Astrocyte (in vitro differentiated cells and primary cell): Measurements from ENCODE around the gene ACOD1. TPM values are rescaled to one million over a fixed set of nuclear protein-coding genes. Genes with fewer than 3 reads are reported as not detected.

Experiments
- DNase-seq: peaks from one replicate; pipeline ENCODE4 v3.0.0-alpha.2; 2010; ENCODE audit warnings: low read depth
- FAIRE-seq: peaks from 2 replicates; lab custom pipeline; 2011; peaks lifted over from hg19 to GRCh38; lab: Jason Lieb, UNC
- H2AFZ ChIP-seq: 2 replicates; pipeline ENCODE4 v1.6.0; 2012; ENCODE audit warnings: low read depth, low read length, inconsistent platforms
- H3K27ac ChIP-seq: 2 replicates; pipeline ENCODE4 v1.5.1; 2011; ENCODE audit warnings: low read depth, low read length, inconsistent platforms
- H3K27me3 ChIP-seq: 2 replicates; pipeline ENCODE4 v1.6.0; 2011; ENCODE audit warnings: low read length, inconsistent platforms; ENCODE audit not compliant: insufficient read depth
- H3K36me3 ChIP-seq: 2 replicates; pipeline ENCODE4 v1.5.1; 2011; ENCODE audit warnings: low read length, inconsistent platforms; ENCODE audit not compliant: insufficient read depth
- H3K4me1 ChIP-seq: 2 replicates; pipeline ENCODE4 v1.5.1; 2011; ENCODE audit warnings: low read length, inconsistent platforms; ENCODE audit not compliant: insufficient read depth
- H3K4me2 ChIP-seq: 2 replicates; pipeline ENCODE4 v1.6.0; 2012; ENCODE audit warnings: low read length, inconsistent platforms
- H3K4me3 ChIP-seq: 2 replicates; pipeline ENCODE4 v1.5.1; 2011; ENCODE audit warnings: low read depth, mild to moderate bottlenecking, low read length, inconsistent platforms; ENCODE audit not compliant: insufficient read depth
- H3K79me2 ChIP-seq: 2 replicates; pipeline ENCODE4 v1.6.0; 2012; ENCODE audit warnings: mild to moderate bottlenecking, low read length, inconsistent platforms; ENCODE audit not compliant: insufficient read depth
- H3K9ac ChIP-seq: 2 replicates; pipeline ENCODE4 v1.6.0; 2012; ENCODE audit warnings: mild to moderate bottlenecking, low read length, inconsistent platforms
- H3K9me3 ChIP-seq: 2 replicates; pipeline ENCODE4 v1.5.1; 2012; ENCODE audit warnings: low read depth, mild to moderate bottlenecking, low read length, inconsistent platforms; ENCODE audit not compliant: insufficient read depth
- H4K20me1 ChIP-seq: 2 replicates; pipeline ENCODE4 v1.6.0; 2012; ENCODE audit warnings: low read length, inconsistent platforms; ENCODE audit not compliant: insufficient read depth
- H3K27ac Mint-ChIP-seq: one replicate; pipeline ENCODE4 v1.8.0; 2021; ENCODE audit warnings: mild to moderate bottlenecking, mixed read lengths; ENCODE audit not compliant: unreplicated experiment
- H3K27me3 Mint-ChIP-seq: one replicate; pipeline ENCODE4 v1.8.0; 2021; ENCODE audit warnings: low read depth, mixed read lengths; ENCODE audit not compliant: unreplicated experiment
- H3K36me3 Mint-ChIP-seq: one replicate; pipeline ENCODE4 v1.8.0; 2021; ENCODE audit warnings: low read depth, mixed read lengths; ENCODE audit not compliant: unreplicated experiment
- H3K4me1 Mint-ChIP-seq: one replicate; pipeline ENCODE4 v1.8.0; 2021; ENCODE audit warnings: low read depth, mixed read lengths; ENCODE audit not compliant: unreplicated experiment
- H3K4me3 Mint-ChIP-seq: one replicate; pipeline ENCODE4 v1.8.0; 2021; ENCODE audit warnings: mild to moderate bottlenecking, moderate library complexity, mixed read lengths; ENCODE audit not compliant: unreplicated experiment
- H3K9me3 Mint-ChIP-seq: one replicate; pipeline ENCODE4 v1.8.0; 2021; ENCODE audit warnings: mild to moderate bottlenecking, mixed read lengths; ENCODE audit not compliant: unreplicated experiment
- CTCF ChIP-seq: IDR thresholded peaks from 2 replicates; pipeline ENCODE4 v1.5.1; 2011; ENCODE audit warnings: low read depth, mild to moderate bottlenecking, inconsistent platforms, low read length, moderate library complexity; ENCODE audit not compliant: insufficient read depth
- EZH2 ChIP-seq: IDR thresholded peaks from 2 replicates; pipeline ENCODE4 v1.6.1; 2012; ENCODE audit warnings: mild to moderate bottlenecking, low read length, inconsistent platforms; ENCODE audit not compliant: insufficient read depth
- total RNA-seq: library from RNA; stranded (reverse); gene quantifications from 2 replicates; pipeline ENCODE4 v1.2.1, GENCODE V29; 2021

Gene ACOD1
- total RNA-seq, 1 donor from 2014 or later = not detected

GRCh38 chr13:76954538-76954937, 6.2 kb downstream of the ACOD1 start:
- no peaks in the 10 kb centered on the region for H3K36me3 ChIP-seq
- TF ChIP-seq CTCF (no peak), EZH2 (no peak)
- H3K4me3 Mint-ChIP-seq = no peak overlapping the region
- peaks cover 2% of the 10 kb centered on the region for H3K27me3 ChIP-seq
- no peaks in the 10 kb centered on the region for H3K36me3 Mint-ChIP-seq
- no peak overlapping the region for H2AFZ ChIP-seq
- H3K79me2 ChIP-seq = no peaks in the 10 kb centered on the region
- no peaks in the 10 kb centered on the region for H4K20me1 ChIP-seq
- H3K27me3 Mint-ChIP-seq = peaks cover 3% of the 10 kb centered on the region
- peaks cover 7% of the 10 kb centered on the region for H3K9me3 ChIP-seq
- H3K4me3 ChIP-seq = no peak overlapping the region
- peaks cover 6% of the 10 kb centered on the region for H3K9me3 Mint-ChIP-seq
- no peak overlapping the region for H3K27ac ChIP-seq
- no peak overlapping the region for H3K27ac Mint-ChIP-seq
- H3K4me1 Mint-ChIP-seq = no peaks in the 10 kb centered on the region
- no peaks in the 10 kb centered on the region for H3K4me1 ChIP-seq
- no peak for FAIRE-seq
- no peak overlapping the region for H3K9ac ChIP-seq
- H3K4me2 ChIP-seq = no peak overlapping the region
- DNase-seq = no peak

GRCh38 chr13:76955193-76955592, 6.9 kb downstream of the ACOD1 start:
- no peak for TF ChIP-seq EZH2
- TF ChIP-seq CTCF = no peak

GRCh38 chr13:76955661-76956060, 7.3 kb downstream of the ACOD1 start:
- H3K4me2 ChIP-seq = no peak overlapping the region
- H3K27me3 ChIP-seq = peaks cover 2% of the 10 kb centered on the region
- no peak for DNase-seq
- Mint-ChIP-seq H3K27me3 (peaks cover 2% of the 10 kb centered on the region), H3K27ac (no peak overlapping the region), H3K36me3 (peaks cover 2% of the 10 kb centered on the region), H3K4me1 (no peaks in the 10 kb centered on the region), H3K9me3 (peaks cover 12% of the 10 kb centered on the region), H3K4me3 (no peak overlapping the region)
- TF ChIP-seq EZH2 (no peak), CTCF (no peak)
- FAIRE-seq = no peak
- H3K9me3 ChIP-seq = peaks cover 13% of the 10 kb centered on the region
- no peak overlapping the region for H3K27ac ChIP-seq
- no peaks in the 10 kb centered on the region for H4K20me1 ChIP-seq
- H3K36me3 ChIP-seq = no peaks in the 10 kb centered on the region
- no peak overlapping the region for H2AFZ ChIP-seq
- no peak overlapping the region for H3K9ac ChIP-seq
- H3K4me1 ChIP-seq = no peaks in the 10 kb centered on the region
- no peak overlapping the region for H3K4me3 ChIP-seq
- H3K79me2 ChIP-seq = no peaks in the 10 kb centered on the region

More at GRCh38 chr13:76955193-76955592, 6.9 kb downstream of the ACOD1 start:
- Histone ChIP-seq H4K20me1 (no peaks in the 10 kb centered on the region), H3K4me3 (no peak overlapping the region), H3K4me1 (no peaks in the 10 kb centered on the region), H3K27me3 (peaks cover 2% of the 10 kb centered on the region), H3K9ac (no peak overlapping the region), H3K4me2 (no peak overlapping the region), H3K9me3 (peaks cover 13% of the 10 kb centered on the region), H3K79me2 (no peaks in the 10 kb centered on the region), H3K36me3 (no peaks in the 10 kb centered on the region), H3K27ac (no peak overlapping the region), H2AFZ (no peak overlapping the region)
- no peak overlapping the region for H3K27ac Mint-ChIP-seq
- H3K36me3 Mint-ChIP-seq = no peaks in the 10 kb centered on the region
- DNase-seq (no peak), FAIRE-seq (no peak)
- peaks cover 3% of the 10 kb centered on the region for H3K27me3 Mint-ChIP-seq
- peaks cover 8% of the 10 kb centered on the region for H3K9me3 Mint-ChIP-seq
- H3K4me3 Mint-ChIP-seq = no peak overlapping the region
- no peaks in the 10 kb centered on the region for H3K4me1 Mint-ChIP-seq
